ENCODE measurements around the gene ITGB3BP. TPM values are rescaled to one million over a fixed set of nuclear protein-coding genes. Genes with fewer than 3 reads are reported as not detected.

ITGB3BP gene
- total RNA-seq, 1 donor from 2014 or later: 110 TPM

- TF ChIP-seq CTCF (IDR thresholded peaks at IDR 0.05): no peak
- no peak for TF ChIP-seq EZH2 (IDR thresholded peaks at IDR 0.05)
- no peak for TF ChIP-seq EZH2phosphoT487 (IDR thresholded peaks at IDR 0.05)
- H3K4me3 ChIP-seq: no peak overlapping the region
- H3K27me3 ChIP-seq: no peaks in the 10 kb centered on the region
- H3K9me3 Mint-ChIP-seq: peaks cover 21% of the 10 kb centered on the region
- H3K4me2 ChIP-seq: no peak overlapping the region
- no peaks in the 10 kb centered on the region for H3K27me3 Mint-ChIP-seq (ENCODE audit: insufficient read depth, low read depth)
- H3K27ac ChIP-seq: no peak overlapping the region
- no peaks in the 10 kb centered on the region for H3K4me1 ChIP-seq
- H2AFZ ChIP-seq (replicated peaks): no peak overlapping the region
- no peaks in the 10 kb centered on the region for H3K4me1 Mint-ChIP-seq
- peaks cover 15% of the 10 kb centered on the region for H3K9me3 ChIP-seq (ENCODE audit: low read depth)
- H4K20me1 ChIP-seq (ENCODE audit: low read depth): no peaks in the 10 kb centered on the region
- H3K36me3 Mint-ChIP-seq: peaks cover 28% of the 10 kb centered on the region
- H3K4me3 Mint-ChIP-seq: no peak overlapping the region
- H3F3A ChIP-seq (ENCODE audit: low read depth): no peaks in the 10 kb centered on the region
- DNase-seq (ENCODE audit: low spot score): no peak
- H3K36me3 ChIP-seq: peaks cover 15% of the 10 kb centered on the region
- H3K79me2 ChIP-seq (ENCODE audit: low read depth): no peaks in the 10 kb centered on the region
- no peak overlapping the region for H3K9ac ChIP-seq
- H3K27ac Mint-ChIP-seq: no peak overlapping the region
Measured at GRCh38 chr1:63461661-63462230, 61.3 kb downstream of the ITGB3BP start.

- H3K27ac Mint-ChIP-seq: no peak overlapping the region
- DNase-seq (ENCODE audit: low spot score): no peak
- H3K4me1 Mint-ChIP-seq: no peaks in the 10 kb centered on the region
- H3K4me1 ChIP-seq: no peaks in the 10 kb centered on the region
- no peak overlapping the region for H2AFZ ChIP-seq (replicated peaks)
- H4K20me1 ChIP-seq (ENCODE audit: low read depth): no peaks in the 10 kb centered on the region
- TF ChIP-seq EZH2phosphoT487 (IDR thresholded peaks at IDR 0.05): no peak
- TF ChIP-seq EZH2 (IDR thresholded peaks at IDR 0.05): no peak
- no peak for TF ChIP-seq CTCF (IDR thresholded peaks at IDR 0.05)
- no peaks in the 10 kb centered on the region for H3K79me2 ChIP-seq (ENCODE audit: low read depth)
- H3K9ac ChIP-seq: no peak overlapping the region
- H3K9me3 ChIP-seq (ENCODE audit: low read depth): peaks cover 15% of the 10 kb centered on the region
- H3K4me2 ChIP-seq: no peak overlapping the region
- H3K27me3 ChIP-seq: no peaks in the 10 kb centered on the region
- peaks cover 28% of the 10 kb centered on the region for H3K36me3 Mint-ChIP-seq
- peaks cover 21% of the 10 kb centered on the region for H3K9me3 Mint-ChIP-seq
- no peaks in the 10 kb centered on the region for H3F3A ChIP-seq (ENCODE audit: low read depth)
- no peak overlapping the region for H3K27ac ChIP-seq
- H3K4me3 ChIP-seq: no peak overlapping the region
- H3K4me3 Mint-ChIP-seq: no peak overlapping the region
- no peaks in the 10 kb centered on the region for H3K27me3 Mint-ChIP-seq (ENCODE audit: insufficient read depth, low read depth)
- peaks cover 15% of the 10 kb centered on the region for H3K36me3 ChIP-seq
Measured at GRCh38 chr1:63458750-63459149, 64.3 kb downstream of the ITGB3BP start.

GRCh38 chr1:63454269-63454668, 68.8 kb downstream of the ITGB3BP start:
- Histone ChIP-seq H3F3A (ENCODE audit: low read depth) (peaks cover 8% of the 10 kb centered on the region), H4K20me1 (ENCODE audit: low read depth) (no peaks in the 10 kb centered on the region), H3K9me3 (ENCODE audit: low read depth) (no peaks in the 10 kb centered on the region), H3K36me3 (no peaks in the 10 kb centered on the region), H3K79me2 (ENCODE audit: low read depth) (no peaks in the 10 kb centered on the region), H3K9ac (no peak overlapping the region), H3K27ac (no peak overlapping the region), H3K4me1 (no peaks in the 10 kb centered on the region), H3K27me3 (no peaks in the 10 kb centered on the region), H3K4me3 (no peak overlapping the region), H2AFZ (replicated peaks) (no peak overlapping the region), H3K4me2 (no peak overlapping the region)
- H3K9me3 Mint-ChIP-seq: no peaks in the 10 kb centered on the region
- DNase-seq (ENCODE audit: low spot score): peak; percentile 39
- H3K4me1 Mint-ChIP-seq: no peaks in the 10 kb centered on the region
- peak; percentile 44 for TF ChIP-seq CTCF (IDR thresholded peaks at IDR 0.05)
- TF ChIP-seq EZH2phosphoT487 (IDR thresholded peaks at IDR 0.05): no peak
- TF ChIP-seq EZH2 (IDR thresholded peaks at IDR 0.05): no peak
- H3K27ac Mint-ChIP-seq: no peak overlapping the region
- peaks cover 4% of the 10 kb centered on the region for H3K36me3 Mint-ChIP-seq
- H3K4me3 Mint-ChIP-seq: no peak overlapping the region
- no peaks in the 10 kb centered on the region for H3K27me3 Mint-ChIP-seq (ENCODE audit: insufficient read depth, low read depth)
